ENCODE data around the gene PPP2R5C. TPM values are rescaled to one million over a fixed set of nuclear protein-coding genes. Genes with fewer than 3 reads are reported as not detected.
A peak's percentile ranks its signal among the peaks of the same experiment; 100 is the strongest.

PPP2R5C gene
- total and polyA plus RNA-seq, 12 donors, result 66.8 to 257 (median 222) TPM

DNA sequence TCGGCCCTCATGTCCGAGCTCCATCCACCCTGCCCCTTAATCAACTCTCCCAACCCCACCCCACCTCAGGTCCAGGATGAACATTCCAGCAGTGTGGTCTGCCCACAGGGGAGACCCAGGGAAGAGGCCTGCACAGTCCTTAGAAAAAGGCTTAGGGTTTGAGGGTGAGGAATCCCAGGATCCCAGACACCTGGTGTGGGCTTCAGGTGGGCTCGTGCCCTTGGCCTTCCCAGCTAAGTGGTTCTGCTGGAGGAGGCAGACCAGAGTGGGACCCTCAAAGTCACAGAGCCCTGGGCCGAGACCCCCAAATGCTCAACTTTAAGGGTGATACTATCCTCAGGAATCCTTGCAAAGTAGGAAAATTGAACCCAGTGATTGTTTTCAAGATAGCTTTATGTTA is 25.4 kb upstream of the PPP2R5C start:
- no peak for ATAC-seq
- TF ChIP-seq, protein P1, sequence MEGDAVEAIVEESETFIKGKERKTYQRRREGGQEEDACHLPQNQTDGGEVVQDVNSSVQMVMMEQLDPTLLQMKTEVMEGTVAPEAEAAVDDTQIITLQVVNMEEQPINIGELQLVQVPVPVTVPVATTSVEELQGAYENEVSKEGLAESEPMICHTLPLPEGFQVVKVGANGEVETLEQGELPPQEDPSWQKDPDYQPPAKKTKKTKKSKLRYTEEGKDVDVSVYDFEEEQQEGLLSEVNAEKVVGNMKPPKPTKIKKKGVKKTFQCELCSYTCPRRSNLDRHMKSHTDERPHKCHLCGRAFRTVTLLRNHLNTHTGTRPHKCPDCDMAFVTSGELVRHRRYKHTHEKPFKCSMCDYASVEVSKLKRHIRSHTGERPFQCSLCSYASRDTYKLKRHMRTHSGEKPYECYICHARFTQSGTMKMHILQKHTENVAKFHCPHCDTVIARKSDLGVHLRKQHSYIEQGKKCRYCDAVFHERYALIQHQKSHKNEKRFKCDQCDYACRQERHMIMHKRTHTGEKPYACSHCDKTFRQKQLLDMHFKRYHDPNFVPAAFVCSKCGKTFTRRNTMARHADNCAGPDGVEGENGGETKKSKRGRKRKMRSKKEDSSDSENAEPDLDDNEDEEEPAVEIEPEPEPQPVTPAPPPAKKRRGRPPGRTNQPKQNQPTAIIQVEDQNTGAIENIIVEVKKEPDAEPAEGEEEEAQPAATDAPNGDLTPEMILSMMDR (IDR thresholded peaks at IDR 0.05), result no peak
- DNase-seq, result no peak
- peaks cover 0 to 15% (median 4%) of the 10 kb centered on the region in 11 donors for H3K9me3 ChIP-seq
- intact Hi-C loops (cut with DNase I), result no loop called here
- no peaks in the 10 kb centered on the region for H3K36me3 ChIP-seq
- no peak overlapping the region for H3K27ac ChIP-seq
- WGBS, 2 donors, result 91 to 94% methylated on average over 4 of the region's 4 CpGs
- H3K4me3 ChIP-seq, result no peak overlapping the region
- peaks cover 0 to 6% (median 0%) of the 10 kb centered on the region in 7 donors for H3K27me3 ChIP-seq
- H3K4me1 ChIP-seq, result peaks cover 0 to 26% (median 7%) of the 10 kb centered on the region in 9 donors

DNA sequence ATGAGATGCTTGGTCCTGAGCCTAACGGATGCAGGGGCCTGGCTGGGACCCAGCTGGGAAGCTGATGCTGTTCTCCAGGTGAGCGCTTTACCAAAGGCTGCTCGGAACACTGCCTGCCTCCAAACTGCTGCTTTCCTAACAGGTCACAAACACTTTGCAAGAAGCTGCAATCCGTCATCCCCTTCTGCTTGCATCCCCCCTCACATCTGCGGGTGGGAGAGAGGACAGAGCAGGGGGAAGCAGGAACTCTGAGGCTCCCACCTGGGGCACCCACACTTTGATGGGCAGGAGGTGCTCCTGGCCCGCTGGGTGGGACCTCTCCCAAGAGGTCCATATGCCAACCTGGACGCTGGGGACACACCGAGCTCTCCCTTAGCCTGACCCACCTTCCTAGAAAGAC is 24.9 kb upstream of the PPP2R5C start:
- H3K27ac ChIP-seq, result no peak overlapping the region
- H3K36me3 ChIP-seq, result no peaks in the 10 kb centered on the region
- WGBS, 2 donors, result 84 to 86% methylated on average over 8 of the region's 8 CpGs
- intact Hi-C loops (cut with DNase I), result no loop called here
- H3K9me3 ChIP-seq, result peaks cover 0 to 20% (median 6%) of the 10 kb centered on the region in 11 donors
- ATAC-seq (no peak), DNase-seq (no peak)
- peaks cover 0 to 21% (median 5%) of the 10 kb centered on the region in 9 donors for H3K4me1 ChIP-seq
- TF ChIP-seq, protein P1 (IDR thresholded peaks at IDR 0.05), result no peak
- H3K4me3 ChIP-seq, result no peak overlapping the region
- peaks cover 0 to 6% (median 0%) of the 10 kb centered on the region in 7 donors for H3K27me3 ChIP-seq

DNA sequence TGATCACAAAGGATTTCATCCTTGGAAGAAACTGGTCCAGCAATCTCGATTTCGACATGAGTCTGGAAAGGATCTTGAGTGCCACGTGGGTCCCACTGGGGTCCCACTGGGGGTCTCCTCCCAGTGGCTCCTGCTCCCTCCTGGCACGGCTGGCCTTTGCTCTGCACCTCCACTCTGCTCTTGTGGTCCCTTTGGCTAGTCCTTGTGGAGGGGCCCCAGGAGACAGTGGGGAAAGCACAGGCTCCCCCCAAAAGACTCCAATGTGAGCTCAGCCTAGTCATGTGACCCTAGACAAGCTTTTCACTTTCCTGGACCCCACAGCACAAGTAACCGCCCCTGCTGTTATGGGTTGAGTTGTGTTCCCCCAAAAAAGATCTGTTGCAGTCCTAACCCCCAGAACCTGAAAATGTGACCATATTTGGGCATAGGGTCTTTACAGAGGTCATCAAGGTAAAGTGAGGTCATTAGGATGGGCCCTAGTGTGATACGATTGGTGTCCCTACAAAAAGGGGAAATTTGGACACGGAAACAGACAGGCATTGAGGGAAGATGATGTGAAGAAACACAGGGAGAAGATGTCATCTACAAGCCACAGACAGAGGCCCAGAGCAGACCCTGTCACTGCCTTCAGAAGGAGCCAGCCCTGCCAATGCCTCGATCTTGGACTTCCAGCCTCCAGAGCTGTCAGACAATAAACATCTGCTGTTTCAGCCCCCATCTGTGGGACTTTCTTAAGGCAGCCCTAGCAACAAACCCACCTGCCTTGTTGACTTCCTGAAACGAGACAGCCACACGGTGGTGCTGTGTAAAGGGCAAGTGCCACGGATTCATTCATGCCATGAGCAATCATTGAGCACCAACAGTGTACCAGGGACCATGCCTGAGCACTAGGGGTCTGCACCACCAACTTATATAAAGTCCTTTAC is 23.8 kb upstream of the PPP2R5C start:
- ATAC-seq, result peak in 1 of 8 donors; percentile 9
- DNase-seq, result no peak
- peaks cover 0 to 6% (median 0%) of the 10 kb centered on the region in 7 donors for H3K27me3 ChIP-seq
- H3K27ac ChIP-seq, result no peak overlapping the region
- intact Hi-C loops (cut with DNase I), result no loop called here
- H3K36me3 ChIP-seq, result no peaks in the 10 kb centered on the region
- TF ChIP-seq, protein P1 (IDR thresholded peaks at IDR 0.05), result peak in 2 of 9 donors; percentile 6 to 25
- H3K4me1 ChIP-seq, result peaks cover 0 to 10% (median 0%) of the 10 kb centered on the region in 9 donors
- no peak overlapping the region for H3K4me3 ChIP-seq
- WGBS, 2 donors, result 70 to 73% methylated on average over 11 of the region's 11 CpGs
- H3K9me3 ChIP-seq, result peaks cover 0 to 21% (median 6%) of the 10 kb centered on the region in 11 donors

DNA sequence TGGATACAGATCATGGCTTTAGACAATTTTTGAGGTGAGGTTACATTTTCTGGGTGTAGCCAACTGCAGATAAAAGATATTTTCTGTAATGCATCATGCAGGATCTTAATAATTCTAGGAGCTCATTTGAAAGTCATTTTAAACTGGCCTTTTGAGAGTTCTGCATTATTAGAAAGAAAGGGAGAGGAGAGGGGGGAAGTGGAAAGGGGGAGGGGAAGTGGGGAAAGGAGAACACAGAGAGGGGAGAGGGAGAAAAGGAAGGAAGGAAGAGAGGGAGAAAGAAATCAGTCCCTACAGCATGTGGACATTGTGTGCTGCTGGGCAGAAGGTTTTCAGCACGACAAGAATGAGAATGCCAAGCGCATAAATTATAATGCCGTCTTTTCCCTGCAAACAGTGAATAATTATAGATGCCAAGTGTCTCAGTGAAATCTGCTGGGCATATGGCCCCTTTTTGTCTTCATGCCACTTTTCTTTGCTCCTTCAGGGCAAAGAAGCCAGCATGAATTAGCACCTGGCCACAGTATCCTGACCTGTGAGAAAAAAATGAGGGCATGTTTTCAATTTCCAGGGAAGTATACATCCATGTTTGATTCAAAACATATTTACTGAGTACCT is 22.7 kb upstream of the PPP2R5C start:
- no peaks in the 10 kb centered on the region for H3K36me3 ChIP-seq
- ATAC-seq (no peak), DNase-seq (no peak)
- intact Hi-C loops (cut with DNase I), result no loop called here
- TF ChIP-seq, protein P1 (IDR thresholded peaks at IDR 0.05), result no peak
- H3K9me3 ChIP-seq, result peaks cover 0 to 13% (median 5%) of the 10 kb centered on the region in 11 donors
- H3K4me3 ChIP-seq, result no peak overlapping the region
- peaks cover 0 to 9% (median 0%) of the 10 kb centered on the region in 9 donors for H3K4me1 ChIP-seq
- 71 to 77% methylated on average over 3 of the region's 3 CpGs for WGBS, 2 donors
- no peak overlapping the region for H3K27ac ChIP-seq
- peaks cover 0 to 6% (median 0%) of the 10 kb centered on the region in 7 donors for H3K27me3 ChIP-seq

Data from heart right ventricle (tissue), 16 donors.